Thyroid gland (tissue), 4 donors: ENCODE measurements around the gene ZFYVE9.

Experiments
- POLR2A ChIP-seq, 2 donors: fragments of 450-650 bp; IDR thresholded peaks; one replicate each; pipeline ENCODE4 v1.6.1; 2017; ENCODE audit warnings: antibody characterized with exemption in 2 of 2, mild to moderate bottlenecking in 2 of 2, moderate library complexity in 1 of 2
- TF ChIP-seq, protein P1 (sequence below), 6 experiments: fragments of 200-600 bp in 3 of 6; fragments of 450-650 bp in 3 of 6; sonication (generic) in 3 of 6; IDR thresholded peaks; one replicate each; pipeline ENCODE4 v1.5.1; 2016 to 2019; ENCODE audit warnings: antibody characterized with exemption in 6 of 6, mild to moderate bottlenecking in 2 of 6, inconsistent platforms in 1 of 6, moderate library complexity in 1 of 6

DNA sequence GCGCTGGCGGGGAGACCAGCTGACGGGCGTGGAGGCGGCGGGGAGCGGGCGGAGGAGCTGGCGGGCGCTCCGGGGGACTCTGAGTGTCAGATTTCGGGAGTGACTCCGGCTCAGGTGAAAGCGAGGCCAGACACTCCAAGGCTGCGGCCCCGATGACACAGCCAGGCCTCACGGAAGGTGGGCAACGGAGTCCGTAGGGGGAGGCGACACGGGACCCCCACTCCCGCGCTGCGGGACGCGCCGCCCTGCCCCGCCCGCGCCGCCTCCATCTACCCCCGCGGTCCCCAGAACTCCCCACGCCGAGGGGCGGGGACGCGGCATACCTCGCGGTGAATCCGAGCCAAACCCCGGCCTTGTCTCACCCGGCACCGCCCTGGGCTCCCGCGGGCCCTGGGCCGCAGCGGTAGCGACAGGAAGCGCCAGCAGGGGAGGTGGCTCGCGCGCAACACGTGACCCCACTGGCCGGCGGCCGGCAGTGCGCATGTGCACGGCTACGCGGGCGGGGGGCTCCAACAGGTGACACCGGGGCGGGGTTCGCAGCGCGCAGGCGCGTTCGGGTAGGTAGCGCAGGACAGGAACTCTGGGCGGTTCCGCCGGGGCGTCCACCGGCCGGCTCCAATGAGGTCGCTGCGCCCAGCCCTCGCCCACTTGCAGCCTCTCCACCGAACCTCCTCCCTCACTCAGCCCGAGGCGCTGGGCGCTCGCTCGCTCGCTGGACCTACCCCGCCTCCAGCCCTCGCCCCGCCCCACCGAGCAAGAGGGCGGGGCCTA lies 224.0 kb downstream of the ZFYVE9 start, which contains the start of gene CC2D1B:
- TF ChIP-seq, protein P1, sequence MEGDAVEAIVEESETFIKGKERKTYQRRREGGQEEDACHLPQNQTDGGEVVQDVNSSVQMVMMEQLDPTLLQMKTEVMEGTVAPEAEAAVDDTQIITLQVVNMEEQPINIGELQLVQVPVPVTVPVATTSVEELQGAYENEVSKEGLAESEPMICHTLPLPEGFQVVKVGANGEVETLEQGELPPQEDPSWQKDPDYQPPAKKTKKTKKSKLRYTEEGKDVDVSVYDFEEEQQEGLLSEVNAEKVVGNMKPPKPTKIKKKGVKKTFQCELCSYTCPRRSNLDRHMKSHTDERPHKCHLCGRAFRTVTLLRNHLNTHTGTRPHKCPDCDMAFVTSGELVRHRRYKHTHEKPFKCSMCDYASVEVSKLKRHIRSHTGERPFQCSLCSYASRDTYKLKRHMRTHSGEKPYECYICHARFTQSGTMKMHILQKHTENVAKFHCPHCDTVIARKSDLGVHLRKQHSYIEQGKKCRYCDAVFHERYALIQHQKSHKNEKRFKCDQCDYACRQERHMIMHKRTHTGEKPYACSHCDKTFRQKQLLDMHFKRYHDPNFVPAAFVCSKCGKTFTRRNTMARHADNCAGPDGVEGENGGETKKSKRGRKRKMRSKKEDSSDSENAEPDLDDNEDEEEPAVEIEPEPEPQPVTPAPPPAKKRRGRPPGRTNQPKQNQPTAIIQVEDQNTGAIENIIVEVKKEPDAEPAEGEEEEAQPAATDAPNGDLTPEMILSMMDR (IDR thresholded peaks at IDR 0.05): peak in 3 of 6 experiments; percentile 29 to 59 (median 33)
- TF ChIP-seq POLR2A (IDR thresholded peaks at IDR 0.05): peak; percentile 71 to 93
